GM12892 (cell line): ENCODE results near the gene LY6G6F.

Experiments used
- DNase-seq: peaks from one replicate; pipeline ENCODE4 v3.0.0; 2011; ENCODE audit not compliant: insufficient read length
- FAIRE-seq: peaks from 2 replicates; lab custom pipeline; 2011; peaks lifted over from hg19 to GRCh38; lab: Jason Lieb, UNC
- POLR2A ChIP-seq: IDR thresholded peaks from 2 replicates; pipeline ENCODE4 v1.6.1; 2011; ENCODE audit warnings: low read depth, low read length, control low read depth
- POLR2AphosphoS5 ChIP-seq: IDR thresholded peaks from 2 replicates; pipeline ENCODE4 v1.6.1; 2011; ENCODE audit warnings: low read depth, low read length, control low read depth
- TAF1 ChIP-seq: IDR thresholded peaks from 2 replicates; pipeline ENCODE4 v1.6.1; 2011; ENCODE audit warnings: low read depth, mild to moderate bottlenecking, control low read depth, low read length, borderline replicate concordance

LY6G6F gene

DNA sequence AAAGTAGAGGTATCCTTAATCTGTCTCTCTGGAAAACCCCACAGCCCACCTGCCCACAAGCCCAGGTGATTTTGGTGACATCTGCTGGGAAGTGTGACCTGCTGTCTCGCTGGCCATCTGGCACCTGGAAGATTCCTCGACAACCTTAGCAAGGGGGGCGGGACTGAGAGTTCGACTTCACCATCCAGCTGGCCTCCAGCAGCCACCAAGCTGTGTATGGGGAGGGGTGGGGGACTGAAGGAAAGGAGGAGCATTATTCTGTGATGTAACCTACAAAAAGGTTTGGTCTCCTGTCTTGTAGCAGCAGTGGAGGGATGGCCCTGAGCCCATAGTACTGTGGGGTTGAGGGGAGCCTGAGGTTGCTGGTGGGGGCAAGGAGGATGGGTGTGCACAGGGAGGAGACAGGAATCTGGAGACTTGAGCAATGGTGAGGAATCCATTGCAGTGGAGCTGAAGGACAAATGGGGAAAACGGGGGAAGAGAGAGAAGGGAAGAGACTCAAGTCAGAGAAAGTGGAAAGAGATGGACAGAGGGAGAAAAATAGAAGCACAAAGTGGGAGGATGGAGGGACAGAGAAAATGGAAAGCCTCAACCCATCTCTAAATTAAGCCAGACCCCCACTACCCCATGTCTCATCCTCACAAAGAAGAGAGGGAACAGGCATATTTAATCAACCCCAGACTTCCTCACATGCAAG lies 4.0 kb downstream of the LY6G6F start:
- DNase-seq, result no peak
- no peak for TF ChIP-seq POLR2A
- no peak for TF ChIP-seq POLR2AphosphoS5
- no peak for TF ChIP-seq TAF1
- no peak for FAIRE-seq

DNA sequence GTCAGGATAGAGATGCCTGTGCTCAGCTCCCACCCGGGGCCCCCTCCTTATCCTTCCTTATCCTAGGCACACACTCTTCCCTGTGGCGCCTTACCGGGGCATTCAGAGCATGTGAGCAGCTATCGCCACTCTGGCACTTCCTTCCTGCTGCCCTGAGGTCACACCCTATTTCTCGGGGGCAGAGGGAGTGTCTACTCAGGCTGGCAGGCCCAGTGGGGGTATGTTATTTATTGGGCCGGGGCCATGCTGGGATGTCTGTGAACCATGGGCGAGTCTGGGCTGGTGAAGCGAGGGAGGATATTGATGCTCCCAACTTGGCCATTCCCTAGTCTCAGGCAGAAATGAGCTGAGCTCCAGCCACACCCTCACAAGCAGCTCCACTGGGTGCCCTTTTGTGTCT lies 4.6 kb downstream of the LY6G6F start:
- FAIRE-seq, result no peak
- TF ChIP-seq TAF1 (no peak), POLR2AphosphoS5 (no peak), POLR2A (no peak)

DNA sequence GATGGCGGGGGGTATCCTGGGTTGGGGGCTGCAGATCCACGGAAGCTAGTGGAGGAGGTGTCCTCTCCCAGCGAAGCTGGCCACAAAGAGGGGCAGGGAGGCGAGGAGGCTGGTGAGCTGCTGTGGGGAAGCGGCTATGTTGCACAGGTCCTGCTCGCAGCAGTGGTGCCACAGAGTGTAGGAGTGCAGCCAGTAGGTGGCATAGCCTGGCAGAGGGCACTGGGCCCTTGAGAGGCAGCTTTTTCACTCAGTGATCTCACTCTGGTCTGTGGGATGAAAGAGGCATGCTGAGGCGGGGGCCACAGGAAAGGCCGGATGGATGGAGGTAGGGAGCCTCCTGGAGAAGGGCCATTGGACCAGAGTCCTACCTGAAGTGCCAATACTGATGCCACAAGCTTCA lies 5.6 kb downstream of the LY6G6F start:
- no peak for FAIRE-seq
- TF ChIP-seq POLR2A (no peak), TAF1 (no peak), POLR2AphosphoS5 (no peak)
- no peak for DNase-seq

More for the DNA sequence above, 4.6 kb downstream of the LY6G6F start:
- DNase-seq, result no peak

DNA sequence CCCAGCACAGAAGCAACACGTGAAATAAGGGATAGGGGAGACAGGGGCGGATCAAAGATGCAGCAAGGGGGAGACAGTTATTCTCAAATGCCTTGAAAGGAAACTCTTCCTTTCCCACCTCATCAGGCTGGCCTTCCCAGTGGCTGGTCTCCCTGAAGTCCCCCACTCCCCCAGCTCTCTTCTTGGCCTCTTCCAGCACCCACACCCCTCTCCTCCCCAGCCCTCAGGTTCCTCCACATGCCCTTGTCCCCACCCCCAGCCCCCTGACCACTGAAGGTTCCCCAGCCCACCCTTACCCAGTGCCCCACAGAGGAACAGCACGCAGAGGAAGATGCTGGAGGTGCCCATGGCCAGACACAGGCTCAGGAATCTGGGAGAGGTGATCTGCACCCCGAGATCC lies 6.8 kb downstream of the LY6G6F start:
- FAIRE-seq (no peak), DNase-seq (no peak)
- TF ChIP-seq POLR2AphosphoS5 (no peak), TAF1 (no peak), POLR2A (no peak)

DNA sequence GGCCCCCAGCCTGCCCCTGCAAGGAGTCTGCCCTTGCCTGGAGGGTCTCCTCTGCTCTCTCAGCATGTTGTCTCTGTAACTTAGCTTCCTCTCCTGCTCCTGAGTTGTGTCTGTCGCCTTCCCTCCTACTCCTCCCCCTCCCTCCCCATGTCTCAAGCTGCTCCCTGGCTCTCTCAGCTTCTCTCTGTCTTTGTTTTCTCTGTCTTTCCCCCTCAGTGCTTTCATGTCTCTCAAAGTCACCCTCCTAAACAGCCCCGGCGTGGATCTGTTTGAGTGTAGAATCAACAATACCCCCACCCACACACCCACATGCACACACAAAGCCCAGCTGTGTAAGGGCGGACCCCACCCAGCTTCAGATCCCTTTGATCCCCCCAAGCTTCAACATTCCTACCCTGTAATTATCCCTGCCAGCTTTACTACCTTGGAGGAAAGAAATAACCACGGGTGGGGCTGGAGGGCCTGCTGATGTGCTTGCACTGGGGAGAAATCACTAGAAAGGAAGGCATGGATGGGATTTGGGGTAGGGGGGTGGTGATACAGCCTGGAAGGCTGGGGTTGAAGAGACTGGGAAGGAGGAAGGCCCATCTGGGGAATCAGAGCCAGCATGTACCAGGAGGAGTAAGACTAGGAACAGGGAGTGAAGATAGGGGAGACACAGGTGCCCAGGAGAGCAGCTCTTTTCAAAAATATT lies 7.5 kb downstream of the LY6G6F start:
- FAIRE-seq (no peak), DNase-seq (no peak)
- TF ChIP-seq POLR2A, result no peak
- TF ChIP-seq POLR2AphosphoS5, result no peak
- no peak for TF ChIP-seq TAF1

DNA sequence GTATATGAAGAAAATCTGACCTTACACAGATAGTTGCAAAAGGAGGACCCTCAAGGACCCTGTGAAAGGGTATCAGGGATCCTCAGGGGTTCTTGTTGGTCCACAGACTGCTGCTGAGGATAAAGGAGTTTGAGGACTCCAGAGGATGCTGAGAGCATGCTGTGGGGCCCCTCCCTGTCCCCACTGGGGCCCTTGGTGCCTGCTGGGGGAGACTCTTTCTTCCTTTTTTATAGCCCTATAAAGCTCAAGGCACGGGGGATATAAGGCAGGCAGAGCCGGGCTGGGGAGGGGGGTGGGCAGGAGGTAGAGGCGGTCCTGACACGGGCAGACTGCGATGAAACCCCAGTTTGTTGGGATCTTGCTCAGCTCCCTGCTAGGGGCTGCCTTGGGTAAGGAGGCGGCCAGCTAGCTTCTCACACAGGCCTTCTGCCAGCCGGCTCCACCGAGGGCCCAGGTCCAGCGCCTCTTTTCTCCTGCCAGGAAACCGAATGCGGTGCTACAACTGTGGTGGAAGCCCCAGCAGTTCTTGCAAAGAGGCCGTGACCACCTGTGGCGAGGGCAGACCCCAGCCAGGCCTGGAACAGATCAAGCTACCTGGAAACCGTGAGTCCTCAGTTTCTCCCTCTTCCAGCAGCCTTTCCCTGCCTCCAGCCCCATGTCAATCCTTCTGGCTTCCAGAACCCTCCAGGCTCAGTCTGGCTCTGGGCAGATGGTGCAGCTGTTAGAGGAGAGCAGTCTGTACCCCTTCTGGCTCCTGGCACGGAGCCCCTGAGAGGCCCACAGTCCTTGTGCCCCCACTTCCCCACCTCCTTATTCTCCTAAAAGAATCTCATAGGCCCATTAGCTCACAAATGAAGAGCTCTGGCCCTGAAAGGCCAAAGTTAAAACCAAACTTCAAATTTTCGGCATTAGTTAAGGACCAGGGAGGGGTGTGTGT lies 8.6 kb downstream of the LY6G6F start, which contains the start of gene LY6G6D:
TSS of gene LY6G6D (plus strand) at position 327 of the 937 bp plus-strand sequence. CDS start at position 335, 8 bp downstream.
- no peak for FAIRE-seq
- no peak for DNase-seq
- TF ChIP-seq POLR2AphosphoS5, result no peak
- no peak for TF ChIP-seq POLR2A
- TF ChIP-seq TAF1, result no peak

DNA sequence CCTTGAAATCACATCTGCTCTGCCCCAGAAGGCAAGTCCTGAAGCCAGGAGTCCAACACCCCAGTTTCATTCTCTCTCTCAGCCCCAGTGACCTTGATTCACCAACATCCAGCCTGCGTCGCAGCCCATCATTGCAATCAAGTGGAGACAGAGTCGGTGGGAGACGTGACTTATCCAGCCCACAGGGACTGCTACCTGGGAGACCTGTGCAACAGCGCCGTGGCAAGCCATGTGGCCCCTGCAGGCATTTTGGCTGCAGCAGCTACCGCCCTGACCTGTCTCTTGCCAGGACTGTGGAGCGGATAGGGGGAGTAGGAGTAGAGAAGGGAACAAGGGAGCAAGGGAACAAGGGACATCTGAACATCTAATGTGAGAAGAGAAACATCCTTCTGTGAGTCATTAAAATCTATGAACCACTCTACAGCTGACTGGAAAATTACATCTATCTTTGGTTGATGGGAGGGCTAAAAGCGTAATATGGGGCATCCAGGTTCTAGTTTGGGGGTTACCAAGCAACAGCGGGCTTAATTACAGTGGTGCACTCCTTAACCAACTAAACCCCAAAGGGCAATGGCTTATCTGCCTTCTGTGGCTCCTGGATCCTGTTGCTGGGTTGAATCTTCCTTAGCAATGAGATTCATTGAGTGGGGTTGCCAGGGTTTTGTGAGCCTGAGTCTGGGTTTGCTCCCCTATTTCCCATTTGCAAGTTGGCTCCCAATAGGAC lies 11.0 kb downstream of the LY6G6F start:
- FAIRE-seq (no peak), DNase-seq (no peak)
- TF ChIP-seq TAF1 (no peak), POLR2AphosphoS5 (no peak), POLR2A (no peak)

DNA sequence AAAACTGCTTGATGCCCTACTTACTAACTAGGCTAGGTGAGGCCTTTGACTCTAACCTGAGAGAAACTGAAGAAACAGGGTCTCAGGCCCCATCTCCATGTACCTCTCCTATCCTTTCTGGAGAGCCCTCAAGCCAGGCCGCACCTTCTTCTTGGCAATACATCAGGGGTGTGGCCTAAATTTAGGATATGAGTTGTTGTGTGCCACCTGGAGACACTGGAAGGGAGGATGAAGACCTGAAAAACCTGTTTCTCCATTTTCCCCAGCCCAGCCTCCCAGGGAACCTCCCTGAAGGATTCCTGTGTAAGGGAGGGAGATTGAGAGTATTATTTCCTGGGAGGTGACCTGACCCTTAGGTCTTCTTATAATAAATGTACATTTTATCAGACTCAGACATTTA lies 11.6 kb downstream of the LY6G6F start:
- DNase-seq (no peak), FAIRE-seq (no peak)
- TF ChIP-seq POLR2AphosphoS5 (no peak), POLR2A (no peak)

DNA sequence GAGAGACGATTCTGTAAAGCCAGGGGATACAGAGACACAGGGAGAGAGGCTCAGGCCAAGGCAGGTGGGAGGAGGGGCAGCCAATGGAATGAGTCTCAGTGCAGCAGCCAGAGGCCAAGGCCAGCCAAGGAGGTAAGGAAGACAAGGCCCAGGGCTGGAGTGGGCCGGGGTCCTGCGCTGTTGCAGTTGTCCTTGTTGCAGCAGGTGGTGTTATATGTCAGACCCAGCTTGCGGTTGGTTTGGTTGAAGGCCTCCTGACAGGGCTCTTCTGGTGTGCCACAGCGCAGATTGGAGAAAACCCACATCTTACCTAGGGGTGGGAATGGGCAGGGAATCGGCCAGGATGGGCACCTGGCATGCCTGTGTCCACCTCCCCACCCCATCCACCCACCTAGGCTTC lies 12.3 kb downstream of the LY6G6F start:
- no peak for TF ChIP-seq POLR2AphosphoS5
- no peak for TF ChIP-seq TAF1
- no peak for TF ChIP-seq POLR2A
- no peak for DNase-seq
- no peak for FAIRE-seq

DNA sequence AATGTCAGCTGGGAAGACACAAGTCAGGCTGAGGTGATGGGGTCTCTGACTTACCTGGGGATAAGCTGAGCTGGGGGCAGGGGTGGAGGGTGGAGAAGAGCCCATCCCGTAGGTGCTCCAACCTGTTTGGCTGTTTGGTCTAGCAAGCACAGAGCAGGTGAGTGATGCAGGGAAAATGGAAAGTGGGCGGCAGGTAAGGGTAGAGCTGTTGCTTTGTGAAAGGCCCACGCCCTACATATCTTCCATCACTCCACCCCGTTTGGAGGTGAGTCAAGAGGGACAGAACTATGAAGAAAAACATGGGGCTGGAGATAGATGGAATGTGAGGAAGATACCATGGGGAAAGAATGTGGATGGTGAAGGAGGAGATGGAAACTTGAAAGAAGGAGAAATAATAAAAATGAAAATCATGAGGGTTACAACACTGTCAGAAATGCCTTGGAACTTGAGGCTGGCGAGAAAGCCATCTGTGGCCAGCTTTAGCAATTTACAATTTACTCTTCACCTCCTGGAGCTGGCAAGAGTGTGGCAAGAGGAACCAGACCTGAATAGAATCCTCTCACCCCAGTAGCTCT lies 13.6 kb downstream of the LY6G6F start:
- FAIRE-seq (no peak), DNase-seq (no peak)
- no peak for TF ChIP-seq POLR2AphosphoS5
- no peak for TF ChIP-seq POLR2A
- no peak for TF ChIP-seq TAF1
